ENCODE results near the gene FBF1. TPM values are rescaled to one million over a fixed set of nuclear protein-coding genes. Genes with fewer than 3 reads are reported as not detected.

FBF1 gene
- total RNA-seq, 1 donor from 2014 or later, result 27.5 TPM

GRCh38 chr17:75981019-75981615 is 40.3 kb upstream of the FBF1 start:
- TF ChIP-seq CTCF (conservative IDR thresholded peaks at IDR 0.05), result no peak
- no peaks in the 10 kb centered on the region for H3K27me3 Mint-ChIP-seq
- H3K4me3 Mint-ChIP-seq, result peak overlapping the region; percentile 93
- no peaks in the 10 kb centered on the region for H3K9me3 Mint-ChIP-seq
- peaks cover 51% of the 10 kb centered on the region for H3K4me1 Mint-ChIP-seq (ENCODE audit: unreplicated experiment)
- peaks cover 11% of the 10 kb centered on the region for H3K36me3 Mint-ChIP-seq
- DNase-seq (ENCODE audit: extremely low spot score, unreplicated experiment), result no peak
- H3K27ac Mint-ChIP-seq, result peak overlapping the region; percentile 99

- TF ChIP-seq CTCF (conservative IDR thresholded peaks at IDR 0.05), result no peak
- DNase-seq (ENCODE audit: extremely low spot score, unreplicated experiment), result no peak
- Mint-ChIP-seq H3K4me3 (peak overlapping the region; percentile 93), H3K36me3 (peaks cover 9% of the 10 kb centered on the region), H3K27me3 (no peaks in the 10 kb centered on the region), H3K27ac (peak overlapping the region; percentile 99), H3K4me1 (ENCODE audit: unreplicated experiment) (peaks cover 57% of the 10 kb centered on the region), H3K9me3 (no peaks in the 10 kb centered on the region)
Observed at GRCh38 chr17:75980188-75981018, 39.6 kb upstream of the FBF1 start.

- TF ChIP-seq CTCF (conservative IDR thresholded peaks at IDR 0.05), result no peak
- no peaks in the 10 kb centered on the region for H3K9me3 Mint-ChIP-seq
- peak overlapping the region; percentile 93 for H3K4me3 Mint-ChIP-seq
- no peak for DNase-seq (ENCODE audit: extremely low spot score, unreplicated experiment)
- peak overlapping the region; percentile 99 for H3K27ac Mint-ChIP-seq
- H3K4me1 Mint-ChIP-seq (ENCODE audit: unreplicated experiment), result peaks cover 56% of the 10 kb centered on the region
- no peaks in the 10 kb centered on the region for H3K27me3 Mint-ChIP-seq
- H3K36me3 Mint-ChIP-seq, result peaks cover 9% of the 10 kb centered on the region
Observed at GRCh38 chr17:75979705-75980187, 38.9 kb upstream of the FBF1 start.

GRCh38 chr17:75978938-75979704 is 38.3 kb upstream of the FBF1 start, which contains the start of the genes ACOX1 and TEN1:
TSS of gene ACOX1 (minus strand) at chr17:75979166. CDS start at chr17:75979073, 93 bp downstream.
TSS of gene TEN1 (plus strand) at chr17:75979240. CDS start at chr17:75986193, 6,953 bp downstream.
- Mint-ChIP-seq H3K9me3 (no peaks in the 10 kb centered on the region), H3K4me3 (peak within 1 kb of the TSS; percentile 93), H3K27ac (peak within 1 kb of the TSS; percentile 99), H3K4me1 (ENCODE audit: unreplicated experiment) (peaks cover 54% of the 10 kb centered on the region), H3K27me3 (no peaks in the 10 kb centered on the region), H3K36me3 (peaks cover 13% of the 10 kb centered on the region)
- peak; percentile 96 for DNase-seq (ENCODE audit: extremely low spot score, unreplicated experiment)
- TF ChIP-seq CTCF (conservative IDR thresholded peaks at IDR 0.05), result peak; percentile 56

- H3K27ac Mint-ChIP-seq, result peak overlapping the region; percentile 49
- peaks cover 38% of the 10 kb centered on the region for H3K4me1 Mint-ChIP-seq (ENCODE audit: unreplicated experiment)
- peaks cover 26% of the 10 kb centered on the region for H3K36me3 Mint-ChIP-seq
- peak overlapping the region; percentile 76 for H3K4me3 Mint-ChIP-seq
- DNase-seq (ENCODE audit: extremely low spot score, unreplicated experiment), result no peak
- TF ChIP-seq CTCF (conservative IDR thresholded peaks at IDR 0.05), result no peak
- H3K9me3 Mint-ChIP-seq, result no peaks in the 10 kb centered on the region
- H3K27me3 Mint-ChIP-seq, result no peaks in the 10 kb centered on the region
Observed at GRCh38 chr17:75976175-75976848, 35.5 kb upstream of the FBF1 start.
